AG09309 (cell line): Measurements from ENCODE around the gene ERBIN.

Experiments
- DNase-seq: peaks from one replicate; pipeline ENCODE4 v3.0.0-alpha.2; 2010; ENCODE audit warnings: low read depth
- H3K4me3 ChIP-seq: 2 replicates; pipeline ENCODE4 v1.5.1; 2011; ENCODE audit warnings: mild to moderate bottlenecking, low read depth, low read length, moderate library complexity; ENCODE audit not compliant: control insufficient read depth
- CTCF ChIP-seq: IDR thresholded peaks from 2 replicates; pipeline ENCODE4 v1.5.1; 2011; ENCODE audit warnings: mild to moderate bottlenecking, low read depth, low read length, inconsistent platforms; ENCODE audit not compliant: insufficient read depth, control insufficient read depth; ENCODE audit errors: missing control alignments

Gene ERBIN

GRCh38 chr5:65986050-65986451 is 59.7 kb downstream of the ERBIN start:
- no peak for TF ChIP-seq CTCF
- no peak for DNase-seq
- no peak overlapping the region for H3K4me3 ChIP-seq

- no peak for DNase-seq
- H3K4me3 ChIP-seq, result no peak overlapping the region
- no peak for TF ChIP-seq CTCF
These were observed 60.4 kb downstream of the ERBIN start for GRCh38 chr5:65986796-65987195.

GRCh38 chr5:65987982-65988381 is 61.6 kb downstream of the ERBIN start:
- no peak overlapping the region for H3K4me3 ChIP-seq
- DNase-seq, result no peak
- no peak for TF ChIP-seq CTCF

GRCh38 chr5:65989158-65989557 is 62.8 kb downstream of the ERBIN start:
- no peak overlapping the region for H3K4me3 ChIP-seq
- no peak for DNase-seq
- TF ChIP-seq CTCF, result no peak

- no peak overlapping the region for H3K4me3 ChIP-seq
- TF ChIP-seq CTCF, result no peak
- DNase-seq, result no peak
These were observed 66.3 kb downstream of the ERBIN start for GRCh38 chr5:65992630-65993029.

- no peak for TF ChIP-seq CTCF
- DNase-seq, result no peak
These were observed 67.9 kb downstream of the ERBIN start for GRCh38 chr5:65994117-65994786.

More at GRCh38 chr5:65994117-65994786, 67.9 kb downstream of the ERBIN start:
- H3K4me3 ChIP-seq, result no peak overlapping the region
